WTC11 (cell line): ENCODE measurements around the gene FAM228B. TPM values are rescaled to one million over a fixed set of nuclear protein-coding genes. Genes with fewer than 3 reads are reported as not detected.
A peak's percentile ranks its signal among the peaks of the same experiment; 100 is the strongest.

Experiments
- ATF1 ChIP-seq: sonication (generic); formaldehyde crosslinking; IDR thresholded peaks from 2 replicates; pipeline ENCODE4 v1.8.1; 2023; ENCODE audit warnings: mild to moderate bottlenecking, moderate library complexity, missing genetic modification reagents
- CBFB ChIP-seq: sonication (generic); formaldehyde crosslinking; IDR thresholded peaks from 2 replicates; pipeline ENCODE4 v1.8.1; 2022; ENCODE audit warnings: mild to moderate bottlenecking, low read depth, missing genetic modification reagents
- CREB1 ChIP-seq: sonication (generic); formaldehyde crosslinking; IDR thresholded peaks from 2 replicates; pipeline ENCODE4 v1.8.0; 2023; ENCODE audit warnings: mild to moderate bottlenecking, missing genetic modification reagents
- CREM ChIP-seq: sonication (generic); formaldehyde crosslinking; IDR thresholded peaks from 2 replicates; pipeline ENCODE4 v1.8.1; 2022; ENCODE audit warnings: mild to moderate bottlenecking, missing genetic modification reagents, moderate library complexity
- ESRRA ChIP-seq: sonication (generic); formaldehyde crosslinking; IDR thresholded peaks from 2 replicates; pipeline ENCODE4 v1.8.1; 2022; ENCODE audit warnings: mild to moderate bottlenecking, missing genetic modification reagents, borderline replicate concordance
- FOXJ3 ChIP-seq: sonication (generic); formaldehyde crosslinking; IDR thresholded peaks from 2 replicates; pipeline ENCODE4 v1.9.0; 2021; ENCODE audit warnings: missing genetic modification reagents, mild to moderate bottlenecking, borderline replicate concordance
- GABPB1 ChIP-seq: sonication (generic); formaldehyde crosslinking; IDR thresholded peaks from 2 replicates; pipeline ENCODE4 v1.8.1; 2023; ENCODE audit warnings: mild to moderate bottlenecking, missing genetic modification reagents
- GRHL2 ChIP-seq: fragments of 250-450 bp; sonication (Bioruptor Pico); IDR thresholded peaks from 2 replicates; pipeline ENCODE4 v1.8.0; 2022; ENCODE audit warnings: mild to moderate bottlenecking, moderate library complexity; ENCODE audit not compliant: insufficient replicate concordance, severe bottlenecking
- JUN ChIP-seq: sonication (generic); formaldehyde crosslinking; IDR thresholded peaks from 2 replicates; pipeline ENCODE4 v1.8.0; 2023; ENCODE audit warnings: mild to moderate bottlenecking, missing genetic modification reagents
- MXD4 ChIP-seq: fragments of 250-450 bp; sonication (Bioruptor Pico); IDR thresholded peaks from 2 replicates; pipeline ENCODE4 v1.8.0; 2021; ENCODE audit warnings: mild to moderate bottlenecking, moderate library complexity, borderline replicate concordance
- NFATC4 ChIP-seq: fragments of 250-450 bp; sonication (Bioruptor Pico); IDR thresholded peaks from 2 replicates; pipeline ENCODE4 v1.9.0; 2021; ENCODE audit warnings: mild to moderate bottlenecking
- NFE2L1 ChIP-seq: sonication (generic); formaldehyde crosslinking; IDR thresholded peaks from 2 replicates; pipeline ENCODE4 v1.8.1; 2023; ENCODE audit warnings: missing genetic modification reagents
- NR2C2 ChIP-seq: sonication (generic); formaldehyde crosslinking; IDR thresholded peaks from 2 replicates; pipeline ENCODE4 v1.8.0; 2022; ENCODE audit warnings: mild to moderate bottlenecking, missing genetic modification reagents
- PRRX2 ChIP-seq: fragments of 250-450 bp; sonication (Bioruptor Pico); IDR thresholded peaks from 2 replicates; pipeline ENCODE4 v1.8.0; 2021; ENCODE audit warnings: mild to moderate bottlenecking
- RORB ChIP-seq: fragments of 250-450 bp; sonication (Bioruptor Pico); IDR thresholded peaks from 2 replicates; pipeline ENCODE4 v1.9.0; 2021; ENCODE audit warnings: mild to moderate bottlenecking
- SMAD3 ChIP-seq: sonication (generic); formaldehyde crosslinking; IDR thresholded peaks from 2 replicates; pipeline ENCODE4 v1.8.0; 2022; ENCODE audit warnings: missing genetic modification reagents, mild to moderate bottlenecking, borderline replicate concordance
- SP1 ChIP-seq: sonication (generic); formaldehyde crosslinking; conservative IDR thresholded peaks from 2 replicates; pipeline ENCODE4 v1.8.1; 2022; ENCODE audit warnings: missing genetic modification reagents
- TEAD1 ChIP-seq: sonication (generic); formaldehyde crosslinking; IDR thresholded peaks from 2 replicates; pipeline ENCODE4 v1.8.0; 2022; ENCODE audit warnings: mild to moderate bottlenecking, missing genetic modification reagents
- ZNF232 ChIP-seq: sonication (generic); formaldehyde crosslinking; IDR thresholded peaks from 2 replicates; pipeline ENCODE4 v1.8.0; 2022; ENCODE audit warnings: mild to moderate bottlenecking, missing genetic modification reagents
- ZNF263 ChIP-seq: sonication (generic); formaldehyde crosslinking; IDR thresholded peaks from 2 replicates; pipeline ENCODE4 v1.8.1; 2022; ENCODE audit warnings: low read depth, mild to moderate bottlenecking, moderate library complexity, missing genetic modification reagents
- ZNF396 ChIP-seq: fragments of 250-450 bp; sonication (Bioruptor Pico); IDR thresholded peaks from 2 replicates; pipeline ENCODE4 v1.8.0; 2021; ENCODE audit warnings: mild to moderate bottlenecking, moderate library complexity, borderline replicate concordance
- total RNA-seq: library from RNA; stranded (reverse); gene quantifications from 3 replicates; pipeline ENCODE4 v1.2.3, GENCODE V29; 2021
- TF ChIP-seq, protein P1 (sequence below): sonication (generic); formaldehyde crosslinking; IDR thresholded peaks from 2 replicates; pipeline ENCODE4 v1.8.0; 2023; ENCODE audit warnings: mild to moderate bottlenecking, missing genetic modification reagents
- TF ChIP-seq, protein P2 (sequence below): fragments of 250-450 bp; sonication (Bioruptor Pico); IDR thresholded peaks from 2 replicates; pipeline ENCODE4 v1.9.0; 2021; ENCODE audit warnings: mild to moderate bottlenecking, borderline replicate concordance
- TF ChIP-seq, protein P3 (sequence below): sonication (generic); formaldehyde crosslinking; IDR thresholded peaks from 2 replicates; pipeline ENCODE4 v1.8.1; 2023; ENCODE audit warnings: mild to moderate bottlenecking, moderate library complexity, missing genetic modification reagents
- TF ChIP-seq, protein P4 (sequence below): sonication (generic); formaldehyde crosslinking; IDR thresholded peaks from 2 replicates; pipeline ENCODE4 v1.8.1; 2022; ENCODE audit warnings: low read depth, mild to moderate bottlenecking, moderate library complexity, missing genetic modification reagents, borderline replicate concordance
- TF ChIP-seq, protein P5 (sequence below): fragments of 200-600 bp; IDR thresholded peaks from 2 replicates; pipeline ENCODE4 v1.8.0; 2022; ENCODE audit warnings: antibody characterized with exemption
- TF ChIP-seq, protein P6 (sequence below): sonication (generic); formaldehyde crosslinking; conservative IDR thresholded peaks from 2 replicates; pipeline ENCODE4 v1.8.1; 2022; ENCODE audit warnings: mild to moderate bottlenecking, missing genetic modification reagents

The FAM228B gene
- total RNA-seq, 1 experiment from 2014 or later: 2.7 TPM

DNA sequence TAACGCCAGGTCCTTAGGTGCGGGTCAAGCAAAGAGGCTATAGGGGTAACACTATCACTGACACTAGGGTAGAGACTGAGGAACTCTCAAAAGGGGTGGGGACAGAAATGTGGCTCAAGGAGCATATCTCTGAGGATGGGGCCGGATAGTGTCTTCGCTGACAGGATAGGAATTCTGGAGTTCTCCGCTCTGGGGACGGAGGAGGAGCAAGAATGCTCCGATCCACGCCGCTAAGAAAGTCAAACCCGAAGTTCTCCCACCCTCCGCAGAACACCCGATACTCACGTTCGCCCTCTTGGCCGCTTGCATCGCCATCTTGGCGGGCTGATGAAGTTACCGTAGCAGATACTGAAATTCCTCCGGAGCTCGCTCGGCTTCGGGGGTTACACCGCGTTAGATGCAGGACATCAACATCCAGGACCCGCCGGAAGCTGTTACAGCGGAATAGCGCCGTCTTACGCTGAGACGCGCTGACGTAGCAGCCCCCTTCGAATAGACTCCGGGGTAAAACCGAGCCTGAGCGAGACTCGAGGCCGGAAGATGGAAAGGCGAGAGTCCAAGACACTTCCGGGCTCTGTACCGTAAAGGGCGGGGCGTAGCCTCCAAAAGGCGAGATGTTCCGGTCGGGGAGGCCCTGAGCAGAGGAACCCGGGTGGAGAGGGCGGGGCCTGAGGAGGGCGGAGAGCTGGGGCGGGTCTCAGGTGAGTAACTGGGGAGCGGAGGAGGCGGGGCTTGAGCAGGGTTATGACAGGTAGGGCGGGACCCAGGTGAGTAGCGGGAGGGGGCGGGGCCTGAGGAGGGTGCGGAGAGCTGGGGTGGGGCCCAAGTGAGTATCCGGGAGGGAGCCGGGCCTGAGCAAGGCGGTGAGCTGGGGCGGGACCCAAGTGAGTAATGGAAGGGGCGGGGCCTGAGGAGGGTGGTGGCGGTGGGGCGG, 47.1 kb upstream of the FAM228B start, which contains the start of gene SF3B6 (continued):
- TF ChIP-seq, protein P1, sequence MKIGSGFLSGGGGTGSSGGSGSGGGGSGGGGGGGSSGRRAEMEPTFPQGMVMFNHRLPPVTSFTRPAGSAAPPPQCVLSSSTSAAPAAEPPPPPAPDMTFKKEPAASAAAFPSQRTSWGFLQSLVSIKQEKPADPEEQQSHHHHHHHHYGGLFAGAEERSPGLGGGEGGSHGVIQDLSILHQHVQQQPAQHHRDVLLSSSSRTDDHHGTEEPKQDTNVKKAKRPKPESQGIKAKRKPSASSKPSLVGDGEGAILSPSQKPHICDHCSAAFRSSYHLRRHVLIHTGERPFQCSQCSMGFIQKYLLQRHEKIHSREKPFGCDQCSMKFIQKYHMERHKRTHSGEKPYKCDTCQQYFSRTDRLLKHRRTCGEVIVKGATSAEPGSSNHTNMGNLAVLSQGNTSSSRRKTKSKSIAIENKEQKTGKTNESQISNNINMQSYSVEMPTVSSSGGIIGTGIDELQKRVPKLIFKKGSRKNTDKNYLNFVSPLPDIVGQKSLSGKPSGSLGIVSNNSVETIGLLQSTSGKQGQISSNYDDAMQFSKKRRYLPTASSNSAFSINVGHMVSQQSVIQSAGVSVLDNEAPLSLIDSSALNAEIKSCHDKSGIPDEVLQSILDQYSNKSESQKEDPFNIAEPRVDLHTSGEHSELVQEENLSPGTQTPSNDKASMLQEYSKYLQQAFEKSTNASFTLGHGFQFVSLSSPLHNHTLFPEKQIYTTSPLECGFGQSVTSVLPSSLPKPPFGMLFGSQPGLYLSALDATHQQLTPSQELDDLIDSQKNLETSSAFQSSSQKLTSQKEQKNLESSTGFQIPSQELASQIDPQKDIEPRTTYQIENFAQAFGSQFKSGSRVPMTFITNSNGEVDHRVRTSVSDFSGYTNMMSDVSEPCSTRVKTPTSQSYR (CRISPR knock-in tag): no peak
- TF ChIP-seq, protein P2, sequence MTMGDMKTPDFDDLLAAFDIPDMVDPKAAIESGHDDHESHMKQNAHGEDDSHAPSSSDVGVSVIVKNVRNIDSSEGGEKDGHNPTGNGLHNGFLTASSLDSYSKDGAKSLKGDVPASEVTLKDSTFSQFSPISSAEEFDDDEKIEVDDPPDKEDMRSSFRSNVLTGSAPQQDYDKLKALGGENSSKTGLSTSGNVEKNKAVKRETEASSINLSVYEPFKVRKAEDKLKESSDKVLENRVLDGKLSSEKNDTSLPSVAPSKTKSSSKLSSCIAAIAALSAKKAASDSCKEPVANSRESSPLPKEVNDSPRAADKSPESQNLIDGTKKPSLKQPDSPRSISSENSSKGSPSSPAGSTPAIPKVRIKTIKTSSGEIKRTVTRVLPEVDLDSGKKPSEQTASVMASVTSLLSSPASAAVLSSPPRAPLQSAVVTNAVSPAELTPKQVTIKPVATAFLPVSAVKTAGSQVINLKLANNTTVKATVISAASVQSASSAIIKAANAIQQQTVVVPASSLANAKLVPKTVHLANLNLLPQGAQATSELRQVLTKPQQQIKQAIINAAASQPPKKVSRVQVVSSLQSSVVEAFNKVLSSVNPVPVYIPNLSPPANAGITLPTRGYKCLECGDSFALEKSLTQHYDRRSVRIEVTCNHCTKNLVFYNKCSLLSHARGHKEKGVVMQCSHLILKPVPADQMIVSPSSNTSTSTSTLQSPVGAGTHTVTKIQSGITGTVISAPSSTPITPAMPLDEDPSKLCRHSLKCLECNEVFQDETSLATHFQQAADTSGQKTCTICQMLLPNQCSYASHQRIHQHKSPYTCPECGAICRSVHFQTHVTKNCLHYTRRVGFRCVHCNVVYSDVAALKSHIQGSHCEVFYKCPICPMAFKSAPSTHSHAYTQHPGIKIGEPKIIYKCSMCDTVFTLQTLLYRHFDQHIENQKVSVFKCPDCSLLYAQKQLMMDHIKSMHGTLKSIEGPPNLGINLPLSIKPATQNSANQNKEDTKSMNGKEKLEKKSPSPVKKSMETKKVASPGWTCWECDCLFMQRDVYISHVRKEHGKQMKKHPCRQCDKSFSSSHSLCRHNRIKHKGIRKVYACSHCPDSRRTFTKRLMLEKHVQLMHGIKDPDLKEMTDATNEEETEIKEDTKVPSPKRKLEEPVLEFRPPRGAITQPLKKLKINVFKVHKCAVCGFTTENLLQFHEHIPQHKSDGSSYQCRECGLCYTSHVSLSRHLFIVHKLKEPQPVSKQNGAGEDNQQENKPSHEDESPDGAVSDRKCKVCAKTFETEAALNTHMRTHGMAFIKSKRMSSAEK: no peak
- TF ChIP-seq CREB1 (CRISPR knock-in tag): peak; percentile 85
- TF ChIP-seq GRHL2 (CRISPR knock-in tag): no peak
- TF ChIP-seq ZNF232: peak; percentile 83; the same call in 1 of the 2 replicates
- TF ChIP-seq, protein P3, sequence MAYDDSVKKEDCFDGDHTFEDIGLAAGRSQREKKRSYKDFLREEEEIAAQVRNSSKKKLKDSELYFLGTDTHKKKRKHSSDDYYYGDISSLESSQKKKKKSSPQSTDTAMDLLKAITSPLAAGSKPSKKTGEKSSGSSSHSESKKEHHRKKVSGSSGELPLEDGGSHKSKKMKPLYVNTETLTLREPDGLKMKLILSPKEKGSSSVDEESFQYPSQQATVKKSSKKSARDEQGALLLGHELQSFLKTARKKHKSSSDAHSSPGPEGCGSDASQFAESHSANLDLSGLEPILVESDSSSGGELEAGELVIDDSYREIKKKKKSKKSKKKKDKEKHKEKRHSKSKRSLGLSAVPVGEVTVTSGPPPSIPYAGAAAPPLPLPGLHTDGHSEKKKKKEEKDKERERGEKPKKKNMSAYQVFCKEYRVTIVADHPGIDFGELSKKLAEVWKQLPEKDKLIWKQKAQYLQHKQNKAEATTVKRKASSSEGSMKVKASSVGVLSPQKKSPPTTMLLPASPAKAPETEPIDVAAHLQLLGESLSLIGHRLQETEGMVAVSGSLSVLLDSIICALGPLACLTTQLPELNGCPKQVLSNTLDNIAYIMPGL (CRISPR knock-in tag): peak; percentile 92
- no peak for TF ChIP-seq FOXJ3
- TF ChIP-seq CBFB (CRISPR knock-in tag): peak; percentile 76; the same call in 1 of the 2 replicates
- no peak for TF ChIP-seq JUN (CRISPR knock-in tag)
- 0 out of 2 replicates have a peak, but pooled peaks have one; percentile 17 for TF ChIP-seq ESRRA (CRISPR knock-in tag)
- TF ChIP-seq NFATC4 (CRISPR knock-in tag): no peak
- TF ChIP-seq, protein P4, sequence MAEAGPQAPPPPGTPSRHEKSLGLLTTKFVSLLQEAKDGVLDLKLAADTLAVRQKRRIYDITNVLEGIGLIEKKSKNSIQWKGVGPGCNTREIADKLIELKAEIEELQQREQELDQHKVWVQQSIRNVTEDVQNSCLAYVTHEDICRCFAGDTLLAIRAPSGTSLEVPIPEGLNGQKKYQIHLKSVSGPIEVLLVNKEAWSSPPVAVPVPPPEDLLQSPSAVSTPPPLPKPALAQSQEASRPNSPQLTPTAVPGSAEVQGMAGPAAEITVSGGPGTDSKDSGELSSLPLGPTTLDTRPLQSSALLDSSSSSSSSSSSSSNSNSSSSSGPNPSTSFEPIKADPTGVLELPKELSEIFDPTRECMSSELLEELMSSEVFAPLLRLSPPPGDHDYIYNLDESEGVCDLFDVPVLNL (CRISPR knock-in tag): no peak
- TF ChIP-seq PRRX2 (CRISPR knock-in tag): 0 out of 2 replicates have a peak, but pooled peaks have one; percentile 58
- TF ChIP-seq, protein P5, sequence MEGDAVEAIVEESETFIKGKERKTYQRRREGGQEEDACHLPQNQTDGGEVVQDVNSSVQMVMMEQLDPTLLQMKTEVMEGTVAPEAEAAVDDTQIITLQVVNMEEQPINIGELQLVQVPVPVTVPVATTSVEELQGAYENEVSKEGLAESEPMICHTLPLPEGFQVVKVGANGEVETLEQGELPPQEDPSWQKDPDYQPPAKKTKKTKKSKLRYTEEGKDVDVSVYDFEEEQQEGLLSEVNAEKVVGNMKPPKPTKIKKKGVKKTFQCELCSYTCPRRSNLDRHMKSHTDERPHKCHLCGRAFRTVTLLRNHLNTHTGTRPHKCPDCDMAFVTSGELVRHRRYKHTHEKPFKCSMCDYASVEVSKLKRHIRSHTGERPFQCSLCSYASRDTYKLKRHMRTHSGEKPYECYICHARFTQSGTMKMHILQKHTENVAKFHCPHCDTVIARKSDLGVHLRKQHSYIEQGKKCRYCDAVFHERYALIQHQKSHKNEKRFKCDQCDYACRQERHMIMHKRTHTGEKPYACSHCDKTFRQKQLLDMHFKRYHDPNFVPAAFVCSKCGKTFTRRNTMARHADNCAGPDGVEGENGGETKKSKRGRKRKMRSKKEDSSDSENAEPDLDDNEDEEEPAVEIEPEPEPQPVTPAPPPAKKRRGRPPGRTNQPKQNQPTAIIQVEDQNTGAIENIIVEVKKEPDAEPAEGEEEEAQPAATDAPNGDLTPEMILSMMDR: no peak
- TF ChIP-seq ATF1: peak; percentile 85; the same call in 1 of the 2 replicates
- TF ChIP-seq TEAD1 (CRISPR knock-in tag): peak; percentile 71; the same call in 1 of the 2 replicates
- no peak; the same call in 1 of the 2 replicates for TF ChIP-seq NR2C2 (CRISPR knock-in tag)
- no peak for TF ChIP-seq ZNF263
- TF ChIP-seq CREM (CRISPR knock-in tag): peak; percentile 98
- TF ChIP-seq GABPB1: peak; percentile 95
- no peak for TF ChIP-seq MXD4 (CRISPR knock-in tag)
- no peak for TF ChIP-seq ZNF396 (CRISPR knock-in tag)
- 0 out of 2 replicates have a peak, but pooled peaks have one; percentile 13 for TF ChIP-seq NFE2L1 (CRISPR knock-in tag)
- TF ChIP-seq RORB (CRISPR knock-in tag): no peak
- TF ChIP-seq SMAD3 (CRISPR knock-in tag): peak; percentile 50; the same call in 1 of the 2 replicates
- TF ChIP-seq, protein P6, sequence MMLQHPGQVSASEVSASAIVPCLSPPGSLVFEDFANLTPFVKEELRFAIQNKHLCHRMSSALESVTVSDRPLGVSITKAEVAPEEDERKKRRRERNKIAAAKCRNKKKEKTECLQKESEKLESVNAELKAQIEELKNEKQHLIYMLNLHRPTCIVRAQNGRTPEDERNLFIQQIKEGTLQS: no peak
- peak; percentile 94 for TF ChIP-seq SP1 (CRISPR knock-in tag)
